HepG2 (cell line): ENCODE data around the gene RUSF1. TPM values are rescaled to one million over a fixed set of nuclear protein-coding genes. Genes with fewer than 3 reads are reported as not detected.
A peak's percentile ranks its signal among the peaks of the same experiment; 100 is the strongest.

ENCODE experiments used
- DZIP1 ChIP-seq: sonication (generic); formaldehyde crosslinking; IDR thresholded peaks from 2 replicates; pipeline ENCODE4 v1.5.0; 2020; ENCODE audit warnings: mild to moderate bottlenecking, missing genetic modification reagents
- GABPA ChIP-seq, 2 experiments: IDR thresholded peaks; 2 replicates each; pipeline ENCODE4 v1.6.1; 2011 to 2016; ENCODE audit warnings: low read depth in 2 of 2, low read length in 1 of 2, missing biosample characterization in 1 of 2, missing genetic modification characterization in 1 of 2
- KDM3A ChIP-seq: IDR thresholded peaks from 2 replicates; pipeline ENCODE4 v1.6.1; 2018; ENCODE audit warnings: low read depth, missing compliant biosample characterization
- NCOR1 ChIP-seq: fragments of 200-600 bp; sonication (generic); IDR thresholded peaks from 2 replicates; pipeline ENCODE4 v1.7.0; 2017; ENCODE audit warnings: antibody characterized with exemption, low read length, borderline replicate concordance
- RORA ChIP-seq: sonication (generic); formaldehyde crosslinking; IDR thresholded peaks from 2 replicates; pipeline ENCODE4 v1.5.0; 2020; ENCODE audit warnings: mild to moderate bottlenecking, missing genetic modification reagents, moderate library complexity
- RXRB ChIP-seq: IDR thresholded peaks from 2 replicates; pipeline ENCODE4 v1.6.1; 2016; ENCODE audit warnings: borderline replicate concordance, missing genetic modification reagents, missing compliant biosample characterization
- ZNF780A ChIP-seq: sonication (generic); formaldehyde crosslinking; IDR thresholded peaks from 2 replicates; pipeline ENCODE4 v1.8.0; 2022; ENCODE audit warnings: mild to moderate bottlenecking, missing genetic modification reagents, moderate library complexity
- ZSCAN21 ChIP-seq: sonication (generic); formaldehyde crosslinking; IDR thresholded peaks from 2 replicates; pipeline ENCODE4 v1.8.0; 2022; ENCODE audit warnings: mild to moderate bottlenecking, missing genetic modification reagents, moderate library complexity, borderline replicate concordance
- polyA plus RNA-seq, 8 experiments: library from polyadenylated mRNA; depleted of rRNA in 3 of 8; stranded (reverse) in 7 of 8; unstranded in 1 of 8; fragments of >200 nt; fragmentation: Illumina TruSeq in 4 of 8; extraction: Trizol in 4 of 8; gene quantifications; 2 replicates each; pipeline versions ENCODE4 v1.2.1 to v1.2.3, GENCODE V29; 2011 to 2016; ENCODE audit warnings: low read depth in 4 of 8, missing spikeins in 1 of 8, mixed read lengths in 1 of 8; ENCODE audit not compliant: insufficient read depth in 1 of 8
- total RNA-seq, 5 experiments: library from RNA; depleted of rRNA; stranded (reverse); fragments of >200 nt; fragmentation: Illumina TruSeq; extraction: Trizol; gene quantifications; 2 replicates each; pipeline ENCODE4 v1.2.3, GENCODE V29; 2016; ENCODE audit warnings: low read depth in 1 of 5
- TF ChIP-seq, protein P1 (sequence below): sonication (generic); formaldehyde crosslinking; IDR thresholded peaks from 2 replicates; pipeline ENCODE4 v1.4.0; 2020; ENCODE audit warnings: missing genetic modification reagents, borderline replicate concordance
- TF ChIP-seq, protein P2 (sequence below): sonication (generic); formaldehyde crosslinking; IDR thresholded peaks from 2 replicates; pipeline ENCODE4 v1.5.1; 2020; ENCODE audit warnings: mild to moderate bottlenecking, missing genetic modification reagents, borderline replicate concordance
- TF ChIP-seq, protein P3 (sequence below): sonication (generic); formaldehyde crosslinking; IDR thresholded peaks from 2 replicates; pipeline ENCODE4 v1.4.0; 2020; ENCODE audit warnings: missing genetic modification reagents

The RUSF1 gene
- total and polyA plus RNA-seq, 2 of the 13 experiments (the other 11 are each of a cell fraction or from before 2014, with no cell fraction given), result 40.8 to 50.2 TPM

GRCh38 chr16:31477220-31478216 lies 30.7 kb downstream of the RUSF1 start (continued):
- TF ChIP-seq, protein P1, sequence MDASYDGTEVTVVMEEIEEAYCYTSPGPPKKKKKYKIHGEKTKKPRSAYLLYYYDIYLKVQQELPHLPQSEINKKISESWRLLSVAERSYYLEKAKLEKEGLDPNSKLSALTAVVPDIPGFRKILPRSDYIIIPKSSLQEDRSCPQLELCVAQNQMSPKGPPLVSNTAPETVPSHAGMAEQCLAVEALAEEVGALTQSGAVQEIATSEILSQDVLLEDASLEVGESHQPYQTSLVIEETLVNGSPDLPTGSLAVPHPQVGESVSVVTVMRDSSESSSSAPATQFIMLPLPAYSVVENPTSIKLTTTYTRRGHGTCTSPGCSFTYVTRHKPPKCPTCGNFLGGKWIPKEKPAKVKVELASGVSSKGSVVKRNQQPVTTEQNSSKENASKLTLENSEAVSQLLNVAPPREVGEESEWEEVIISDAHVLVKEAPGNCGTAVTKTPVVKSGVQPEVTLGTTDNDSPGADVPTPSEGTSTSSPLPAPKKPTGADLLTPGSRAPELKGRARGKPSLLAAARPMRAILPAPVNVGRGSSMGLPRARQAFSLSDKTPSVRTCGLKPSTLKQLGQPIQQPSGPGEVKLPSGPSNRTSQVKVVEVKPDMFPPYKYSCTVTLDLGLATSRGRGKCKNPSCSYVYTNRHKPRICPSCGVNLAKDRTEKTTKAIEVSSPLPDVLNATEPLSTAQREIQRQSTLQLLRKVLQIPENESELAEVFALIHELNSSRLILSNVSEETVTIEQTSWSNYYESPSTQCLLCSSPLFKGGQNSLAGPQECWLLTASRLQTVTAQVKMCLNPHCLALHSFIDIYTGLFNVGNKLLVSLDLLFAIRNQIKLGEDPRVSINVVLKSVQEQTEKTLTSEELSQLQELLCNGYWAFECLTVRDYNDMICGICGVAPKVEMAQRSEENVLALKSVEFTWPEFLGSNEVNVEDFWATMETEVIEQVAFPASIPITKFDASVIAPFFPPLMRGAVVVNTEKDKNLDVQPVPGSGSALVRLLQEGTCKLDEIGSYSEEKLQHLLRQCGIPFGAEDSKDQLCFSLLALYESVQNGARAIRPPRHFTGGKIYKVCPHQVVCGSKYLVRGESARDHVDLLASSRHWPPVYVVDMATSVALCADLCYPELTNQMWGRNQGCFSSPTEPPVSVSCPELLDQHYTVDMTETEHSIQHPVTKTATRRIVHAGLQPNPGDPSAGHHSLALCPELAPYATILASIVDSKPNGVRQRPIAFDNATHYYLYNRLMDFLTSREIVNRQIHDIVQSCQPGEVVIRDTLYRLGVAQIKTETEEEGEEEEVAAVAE (CRISPR knock-in tag), result 0 out of 2 replicates have a peak, but pooled peaks have one; percentile 18
- TF ChIP-seq, protein P2, sequence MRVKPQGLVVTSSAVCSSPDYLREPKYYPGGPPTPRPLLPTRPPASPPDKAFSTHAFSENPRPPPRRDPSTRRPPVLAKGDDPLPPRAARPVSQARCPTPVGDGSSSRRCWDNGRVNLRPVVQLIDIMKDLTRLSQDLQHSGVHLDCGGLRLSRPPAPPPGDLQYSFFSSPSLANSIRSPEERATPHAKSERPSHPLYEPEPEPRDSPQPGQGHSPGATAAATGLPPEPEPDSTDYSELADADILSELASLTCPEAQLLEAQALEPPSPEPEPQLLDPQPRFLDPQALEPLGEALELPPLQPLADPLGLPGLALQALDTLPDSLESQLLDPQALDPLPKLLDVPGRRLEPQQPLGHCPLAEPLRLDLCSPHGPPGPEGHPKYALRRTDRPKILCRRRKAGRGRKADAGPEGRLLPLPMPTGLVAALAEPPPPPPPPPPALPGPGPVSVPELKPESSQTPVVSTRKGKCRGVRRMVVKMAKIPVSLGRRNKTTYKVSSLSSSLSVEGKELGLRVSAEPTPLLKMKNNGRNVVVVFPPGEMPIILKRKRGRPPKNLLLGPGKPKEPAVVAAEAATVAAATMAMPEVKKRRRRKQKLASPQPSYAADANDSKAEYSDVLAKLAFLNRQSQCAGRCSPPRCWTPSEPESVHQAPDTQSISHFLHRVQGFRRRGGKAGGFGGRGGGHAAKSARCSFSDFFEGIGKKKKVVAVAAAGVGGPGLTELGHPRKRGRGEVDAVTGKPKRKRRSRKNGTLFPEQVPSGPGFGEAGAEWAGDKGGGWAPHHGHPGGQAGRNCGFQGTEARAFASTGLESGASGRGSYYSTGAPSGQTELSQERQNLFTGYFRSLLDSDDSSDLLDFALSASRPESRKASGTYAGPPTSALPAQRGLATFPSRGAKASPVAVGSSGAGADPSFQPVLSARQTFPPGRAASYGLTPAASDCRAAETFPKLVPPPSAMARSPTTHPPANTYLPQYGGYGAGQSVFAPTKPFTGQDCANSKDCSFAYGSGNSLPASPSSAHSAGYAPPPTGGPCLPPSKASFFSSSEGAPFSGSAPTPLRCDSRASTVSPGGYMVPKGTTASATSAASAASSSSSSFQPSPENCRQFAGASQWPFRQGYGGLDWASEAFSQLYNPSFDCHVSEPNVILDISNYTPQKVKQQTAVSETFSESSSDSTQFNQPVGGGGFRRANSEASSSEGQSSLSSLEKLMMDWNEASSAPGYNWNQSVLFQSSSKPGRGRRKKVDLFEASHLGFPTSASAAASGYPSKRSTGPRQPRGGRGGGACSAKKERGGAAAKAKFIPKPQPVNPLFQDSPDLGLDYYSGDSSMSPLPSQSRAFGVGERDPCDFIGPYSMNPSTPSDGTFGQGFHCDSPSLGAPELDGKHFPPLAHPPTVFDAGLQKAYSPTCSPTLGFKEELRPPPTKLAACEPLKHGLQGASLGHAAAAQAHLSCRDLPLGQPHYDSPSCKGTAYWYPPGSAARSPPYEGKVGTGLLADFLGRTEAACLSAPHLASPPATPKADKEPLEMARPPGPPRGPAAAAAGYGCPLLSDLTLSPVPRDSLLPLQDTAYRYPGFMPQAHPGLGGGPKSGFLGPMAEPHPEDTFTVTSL, result peak; percentile 33; the same call in 1 of the 2 replicates
- no peak; the same call in 1 of the 2 replicates for TF ChIP-seq DZIP1 (CRISPR knock-in tag)
- TF ChIP-seq RXRB (CRISPR knock-in tag), result peak; percentile 81
- peak; percentile 7; the same call in 1 of the 2 replicates for TF ChIP-seq KDM3A (CRISPR knock-in tag)
- TF ChIP-seq NCOR1, result peak; percentile 96
- TF ChIP-seq GABPA (IDR thresholded peaks at IDR 0.05; ENCODE audit: low read depth, low read length), result no peak
- TF ChIP-seq GABPA (CRISPR knock-in tag; IDR thresholded peaks at IDR 0.05; ENCODE audit: low read depth), result 0 out of 2 replicates have a peak, but pooled peaks have one; percentile 47
- TF ChIP-seq, protein P3, sequence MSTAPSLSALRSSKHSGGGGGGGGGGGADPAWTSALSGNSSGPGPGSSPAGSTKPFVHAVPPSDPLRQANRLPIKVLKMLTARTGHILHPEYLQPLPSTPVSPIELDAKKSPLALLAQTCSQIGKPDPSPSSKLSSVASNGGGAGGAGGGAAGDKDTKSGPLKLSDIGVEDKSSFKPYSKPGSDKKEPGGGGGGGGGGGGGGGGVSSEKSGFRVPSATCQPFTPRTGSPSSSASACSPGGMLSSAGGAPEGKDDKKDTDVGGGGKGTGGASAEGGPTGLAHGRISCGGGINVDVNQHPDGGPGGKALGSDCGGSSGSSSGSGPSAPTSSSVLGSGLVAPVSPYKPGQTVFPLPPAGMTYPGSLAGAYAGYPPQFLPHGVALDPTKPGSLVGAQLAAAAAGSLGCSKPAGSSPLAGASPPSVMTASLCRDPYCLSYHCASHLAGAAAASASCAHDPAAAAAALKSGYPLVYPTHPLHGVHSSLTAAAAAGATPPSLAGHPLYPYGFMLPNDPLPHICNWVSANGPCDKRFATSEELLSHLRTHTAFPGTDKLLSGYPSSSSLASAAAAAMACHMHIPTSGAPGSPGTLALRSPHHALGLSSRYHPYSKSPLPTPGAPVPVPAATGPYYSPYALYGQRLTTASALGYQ, result peak; percentile 56
- peak; percentile 48 for TF ChIP-seq ZSCAN21 (CRISPR knock-in tag)
- no peak for TF ChIP-seq ZNF780A (CRISPR knock-in tag)
- no peak for TF ChIP-seq RORA (CRISPR knock-in tag)
